Natural killer cell treated with Interleukin-12 subunit alpha and Interleukin-12 subunit beta and Interleukin-15 and Interleukin-18, amount 100 ng/mL, for 72 hours (primary cell): ENCODE data around the gene FNDC3B. TPM values are rescaled to one million over a fixed set of nuclear protein-coding genes. Genes with fewer than 3 reads are reported as not detected.

Experiments used
- ATAC-seq, 2 donors: fragments of 150-1000 bp; cut with Tn5 transposase in 1 of 2; sonication (Bioruptor Pico), chemical (Tn5 transposase) in 1 of 2; 2 replicates each; pipeline ENCODE4 v1.10.0; 2021
- DNase-seq: peaks from one replicate; pipeline ENCODE4 v3.0.0; 2022; ENCODE audit warnings: low spot score
- H3K27ac Mint-ChIP-seq, 2 donors: 1 replicate in 1 of 2; 2 replicates in 1 of 2; pipeline ENCODE4 v1.8.0; 2022; ENCODE audit warnings: mixed read lengths in 2 of 2, mild to moderate bottlenecking in 1 of 2, moderate library complexity in 1 of 2
- H3K27me3 Mint-ChIP-seq, 2 donors: 1 replicate in 1 of 2; 2 replicates in 1 of 2; pipeline ENCODE4 v1.8.0; 2022; ENCODE audit warnings: mixed read lengths in 2 of 2
- H3K36me3 Mint-ChIP-seq: one replicate; pipeline ENCODE4 v1.8.0; 2022; ENCODE audit warnings: mixed read lengths
- H3K4me1 Mint-ChIP-seq, 2 donors: 1 replicate in 1 of 2; 2 replicates in 1 of 2; pipeline ENCODE4 v1.8.0; 2022; ENCODE audit warnings: low read depth in 2 of 2, mixed read lengths in 2 of 2, mild to moderate bottlenecking in 1 of 2
- H3K4me3 Mint-ChIP-seq: one replicate; pipeline ENCODE4 v1.8.0; 2022; ENCODE audit warnings: mixed read lengths
- H3K9me3 Mint-ChIP-seq: 2 replicates; pipeline ENCODE4 v1.8.0; 2022; ENCODE audit warnings: mixed read lengths
- total RNA-seq, 2 donors: library from RNA; stranded (reverse); gene quantifications; one replicate each; pipeline ENCODE4 v1.2.3, GENCODE V29; 2022

The FNDC3B gene
- total RNA-seq, 2 donors from 2014 or later: 149 to 217 TPM

- no peaks in the 10 kb centered on the region for H3K36me3 Mint-ChIP-seq
- H3K27me3 Mint-ChIP-seq: peaks cover 0 to 2% of the 10 kb centered on the region in 2 donors
- H3K4me3 Mint-ChIP-seq: no peak overlapping the region
- no peaks in the 10 kb centered on the region for H3K4me1 Mint-ChIP-seq
- H3K27ac Mint-ChIP-seq: no peak overlapping the region
- DNase-seq (no peak), ATAC-seq (no peak)
- no peaks in the 10 kb centered on the region for H3K9me3 Mint-ChIP-seq
These were observed 21.0 kb upstream of the FNDC3B start for GRCh38 chr3:172018364-172018763.

- Mint-ChIP-seq H3K4me1 (no peaks in the 10 kb centered on the region), H3K27ac (no peak overlapping the region), H3K9me3 (no peaks in the 10 kb centered on the region), H3K27me3 (no peaks in the 10 kb centered on the region), H3K4me3 (no peak overlapping the region), H3K36me3 (no peaks in the 10 kb centered on the region)
- DNase-seq: no peak
- no peak for ATAC-seq
These were observed 18.6 kb upstream of the FNDC3B start for GRCh38 chr3:172020763-172021162.

- H3K36me3 Mint-ChIP-seq: no peaks in the 10 kb centered on the region
- no peak for DNase-seq
- no peak for ATAC-seq
- H3K27ac Mint-ChIP-seq: no peak overlapping the region
- no peaks in the 10 kb centered on the region for H3K9me3 Mint-ChIP-seq
- H3K4me1 Mint-ChIP-seq: no peaks in the 10 kb centered on the region
- no peak overlapping the region for H3K4me3 Mint-ChIP-seq
- H3K27me3 Mint-ChIP-seq: no peaks in the 10 kb centered on the region
These were observed 18.2 kb upstream of the FNDC3B start for GRCh38 chr3:172021164-172021563.

GRCh38 chr3:172021859-172022258 is 17.5 kb upstream of the FNDC3B start:
- no peaks in the 10 kb centered on the region for H3K4me1 Mint-ChIP-seq
- no peaks in the 10 kb centered on the region for H3K36me3 Mint-ChIP-seq
- ATAC-seq (no peak), DNase-seq (no peak)
- no peaks in the 10 kb centered on the region for H3K27me3 Mint-ChIP-seq
- H3K9me3 Mint-ChIP-seq: no peaks in the 10 kb centered on the region
- no peak overlapping the region for H3K27ac Mint-ChIP-seq
- H3K4me3 Mint-ChIP-seq: no peak overlapping the region

- Mint-ChIP-seq H3K27ac (no peak overlapping the region), H3K27me3 (no peaks in the 10 kb centered on the region), H3K4me3 (no peak overlapping the region), H3K9me3 (no peaks in the 10 kb centered on the region), H3K36me3 (no peaks in the 10 kb centered on the region), H3K4me1 (no peaks in the 10 kb centered on the region)
- ATAC-seq (no peak), DNase-seq (no peak)
These were observed 15.5 kb upstream of the FNDC3B start for GRCh38 chr3:172023915-172024314.

- H3K27ac Mint-ChIP-seq: no peak overlapping the region
- H3K4me1 Mint-ChIP-seq: no peaks in the 10 kb centered on the region
- DNase-seq: no peak
These were observed 14.7 kb upstream of the FNDC3B start for GRCh38 chr3:172024679-172025078.

GRCh38 chr3:172029425-172030098 is 9.8 kb upstream of the FNDC3B start:
- no peak for ATAC-seq
- no peak overlapping the region for H3K27ac Mint-ChIP-seq
- no peak overlapping the region for H3K4me3 Mint-ChIP-seq
- peaks cover 4% of the 10 kb centered on the region for H3K9me3 Mint-ChIP-seq
- DNase-seq: no peak
- H3K36me3 Mint-ChIP-seq: peaks cover 4% of the 10 kb centered on the region
- H3K27me3 Mint-ChIP-seq: no peaks in the 10 kb centered on the region
- peaks cover 8 to 9% of the 10 kb centered on the region in 2 donors for H3K4me1 Mint-ChIP-seq

More at GRCh38 chr3:172024679-172025078, 14.7 kb upstream of the FNDC3B start:
- no peak for ATAC-seq
- no peaks in the 10 kb centered on the region for H3K27me3 Mint-ChIP-seq
- no peaks in the 10 kb centered on the region for H3K36me3 Mint-ChIP-seq
- no peak overlapping the region for H3K4me3 Mint-ChIP-seq
- no peaks in the 10 kb centered on the region for H3K9me3 Mint-ChIP-seq

GRCh38 chr3:172030181-172030580 is 9.2 kb upstream of the FNDC3B start:
- no peaks in the 10 kb centered on the region for H3K27me3 Mint-ChIP-seq
- peaks cover 4% of the 10 kb centered on the region for H3K36me3 Mint-ChIP-seq
- peaks cover 14 to 15% of the 10 kb centered on the region in 2 donors for H3K4me1 Mint-ChIP-seq
- DNase-seq (no peak), ATAC-seq (no peak)
- H3K27ac Mint-ChIP-seq: no peak overlapping the region
- peaks cover 8% of the 10 kb centered on the region for H3K9me3 Mint-ChIP-seq
- H3K4me3 Mint-ChIP-seq: no peak overlapping the region

GRCh38 chr3:172031996-172032395 is 7.4 kb upstream of the FNDC3B start:
- H3K4me3 Mint-ChIP-seq: no peak overlapping the region
- no peaks in the 10 kb centered on the region for H3K27me3 Mint-ChIP-seq
- H3K9me3 Mint-ChIP-seq: peaks cover 8% of the 10 kb centered on the region
- no peak for DNase-seq
- peaks cover 27 to 31% of the 10 kb centered on the region in 2 donors for H3K4me1 Mint-ChIP-seq
- no peak overlapping the region for H3K27ac Mint-ChIP-seq
- H3K36me3 Mint-ChIP-seq: peaks cover 4% of the 10 kb centered on the region
- no peak for ATAC-seq

GRCh38 chr3:172033396-172033795 is 6.0 kb upstream of the FNDC3B start:
- Mint-ChIP-seq H3K36me3 (peaks cover 4% of the 10 kb centered on the region), H3K4me3 (no peak overlapping the region), H3K27ac (peak overlapping the region in 1 of 2 donors; percentile 69), H3K4me1 (peaks cover 39 to 45% of the 10 kb centered on the region in 2 donors), H3K27me3 (no peaks in the 10 kb centered on the region), H3K9me3 (peaks cover 8% of the 10 kb centered on the region)
- ATAC-seq: no peak
- no peak for DNase-seq

GRCh38 chr3:172034786-172035685 is 4.3 kb upstream of the FNDC3B start:
- Mint-ChIP-seq H3K27me3 (no peaks in the 10 kb centered on the region), H3K27ac (peak overlapping the region; percentile 79 to 87), H3K4me1 (peaks cover 42 to 46% of the 10 kb centered on the region in 2 donors), H3K4me3 (peak overlapping the region; percentile 71), H3K9me3 (peaks cover 8% of the 10 kb centered on the region), H3K36me3 (peaks cover 11% of the 10 kb centered on the region)
- ATAC-seq: no peak
- DNase-seq: no peak

GRCh38 chr3:172036541-172037215 is 2.7 kb upstream of the FNDC3B start:
- H3K27ac Mint-ChIP-seq: peak overlapping the region; percentile 79 to 87
- H3K4me3 Mint-ChIP-seq: peak overlapping the region; percentile 54
- H3K27me3 Mint-ChIP-seq: no peaks in the 10 kb centered on the region
- ATAC-seq: no peak
- DNase-seq: no peak
- peaks cover 16% of the 10 kb centered on the region for H3K36me3 Mint-ChIP-seq
- H3K9me3 Mint-ChIP-seq: peaks cover 8% of the 10 kb centered on the region
- H3K4me1 Mint-ChIP-seq: peaks cover 47 to 53% of the 10 kb centered on the region in 2 donors

- Mint-ChIP-seq H3K27me3 (no peaks in the 10 kb centered on the region), H3K36me3 (peaks cover 12% of the 10 kb centered on the region), H3K4me1 (peaks cover 55 to 63% of the 10 kb centered on the region in 2 donors), H3K27ac (peak overlapping the region; percentile 87 to 98), H3K9me3 (peaks cover 4% of the 10 kb centered on the region), H3K4me3 (peak overlapping the region; percentile 92)
- ATAC-seq (no peak), DNase-seq (no peak)
These were observed 461 bp upstream of the FNDC3B start for GRCh38 chr3:172038798-172039435.
